Sigmoid colon (tissue), 4 donors: ENCODE results near the gene PDPK1.

ENCODE experiments used
- CTCF ChIP-seq, 4 experiments: fragments of 450-650 bp in 3 of 4; fragments of 200-600 bp in 1 of 4; IDR thresholded peaks; one replicate each; pipeline ENCODE4 v1.5.1; 2016 to 2019; ENCODE audit warnings: antibody characterized with exemption in 4 of 4, mild to moderate bottlenecking in 3 of 4, moderate library complexity in 2 of 4
- POLR2A ChIP-seq, 2 donors: fragments of 450-650 bp; IDR thresholded peaks; one replicate each; pipeline ENCODE4 v1.6.1; 2016; ENCODE audit warnings: antibody characterized with exemption in 2 of 2, mild to moderate bottlenecking in 2 of 2, moderate library complexity in 2 of 2
- POLR2AphosphoS5 ChIP-seq, 4 donors: sonication (generic); formaldehyde crosslinking; IDR thresholded peaks; one replicate each; pipeline ENCODE4 v1.6.1; 2017; ENCODE audit warnings: antibody characterized with exemption in 4 of 4

GRCh38 chr16:2500430-2500917, 37.3 kb upstream of the PDPK1 start:
- no peak for TF ChIP-seq CTCF (IDR thresholded peaks at IDR 0.05)
- TF ChIP-seq POLR2A (IDR thresholded peaks at IDR 0.05) = no peak
- no peak for TF ChIP-seq POLR2AphosphoS5 (IDR thresholded peaks at IDR 0.05)
